ENCODE measurements around the gene ANAPC2.

ANAPC2 gene

DNA sequence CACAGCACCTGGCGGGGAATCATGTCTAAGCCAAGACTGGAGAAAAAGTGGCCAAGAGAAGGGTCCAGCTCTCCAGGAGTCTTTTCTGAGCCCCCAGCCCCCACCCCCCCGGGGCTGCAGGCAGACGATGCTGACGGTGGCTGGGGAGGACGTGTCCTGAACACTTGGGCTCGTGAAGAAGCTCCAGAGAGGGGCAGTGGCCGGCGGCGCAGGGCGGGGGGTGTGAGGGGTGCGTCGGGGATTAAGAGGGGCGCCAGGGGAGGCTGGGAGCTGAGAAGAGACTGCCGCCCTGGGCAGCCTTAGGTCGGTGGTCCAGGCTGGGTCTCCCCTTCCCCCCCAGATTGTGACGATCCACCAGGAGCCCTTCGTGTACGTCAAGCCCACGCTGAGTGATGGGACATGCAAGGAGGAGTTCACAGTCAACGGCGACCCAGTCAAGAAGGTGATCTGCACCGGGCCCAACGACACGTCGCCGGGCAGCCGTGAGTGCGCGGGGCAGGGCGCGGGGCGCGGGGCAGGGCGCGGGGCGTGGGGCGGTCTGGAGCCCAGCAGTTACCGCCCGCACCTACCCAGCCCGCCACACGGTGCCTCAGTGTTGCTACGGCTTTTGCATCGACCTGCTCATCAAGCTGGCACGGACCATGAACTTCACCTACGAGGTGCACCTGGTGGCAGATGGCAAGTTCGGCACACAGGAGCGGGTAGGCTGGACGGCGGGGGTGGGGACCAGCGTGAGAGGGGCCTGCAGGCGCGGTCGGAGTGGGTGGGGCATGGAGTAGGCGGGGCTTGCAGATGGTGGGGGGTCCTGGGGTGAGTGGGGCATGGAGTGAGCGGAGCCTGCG is 27.4 kb downstream of the ANAPC2 start:
- TF ChIP-seq, protein P1, sequence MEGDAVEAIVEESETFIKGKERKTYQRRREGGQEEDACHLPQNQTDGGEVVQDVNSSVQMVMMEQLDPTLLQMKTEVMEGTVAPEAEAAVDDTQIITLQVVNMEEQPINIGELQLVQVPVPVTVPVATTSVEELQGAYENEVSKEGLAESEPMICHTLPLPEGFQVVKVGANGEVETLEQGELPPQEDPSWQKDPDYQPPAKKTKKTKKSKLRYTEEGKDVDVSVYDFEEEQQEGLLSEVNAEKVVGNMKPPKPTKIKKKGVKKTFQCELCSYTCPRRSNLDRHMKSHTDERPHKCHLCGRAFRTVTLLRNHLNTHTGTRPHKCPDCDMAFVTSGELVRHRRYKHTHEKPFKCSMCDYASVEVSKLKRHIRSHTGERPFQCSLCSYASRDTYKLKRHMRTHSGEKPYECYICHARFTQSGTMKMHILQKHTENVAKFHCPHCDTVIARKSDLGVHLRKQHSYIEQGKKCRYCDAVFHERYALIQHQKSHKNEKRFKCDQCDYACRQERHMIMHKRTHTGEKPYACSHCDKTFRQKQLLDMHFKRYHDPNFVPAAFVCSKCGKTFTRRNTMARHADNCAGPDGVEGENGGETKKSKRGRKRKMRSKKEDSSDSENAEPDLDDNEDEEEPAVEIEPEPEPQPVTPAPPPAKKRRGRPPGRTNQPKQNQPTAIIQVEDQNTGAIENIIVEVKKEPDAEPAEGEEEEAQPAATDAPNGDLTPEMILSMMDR (IDR thresholded peaks at IDR 0.05; ENCODE audit: low read depth, low read length): no peak
- H3K4me3 ChIP-seq (replicated peaks in 1 of 2; ENCODE audit: low read depth in 2 of 2, low read length in 2 of 2): no peak overlapping the region
- no peak for DNase-seq (ENCODE audit: low read depth in 2 of 2)

DNA sequence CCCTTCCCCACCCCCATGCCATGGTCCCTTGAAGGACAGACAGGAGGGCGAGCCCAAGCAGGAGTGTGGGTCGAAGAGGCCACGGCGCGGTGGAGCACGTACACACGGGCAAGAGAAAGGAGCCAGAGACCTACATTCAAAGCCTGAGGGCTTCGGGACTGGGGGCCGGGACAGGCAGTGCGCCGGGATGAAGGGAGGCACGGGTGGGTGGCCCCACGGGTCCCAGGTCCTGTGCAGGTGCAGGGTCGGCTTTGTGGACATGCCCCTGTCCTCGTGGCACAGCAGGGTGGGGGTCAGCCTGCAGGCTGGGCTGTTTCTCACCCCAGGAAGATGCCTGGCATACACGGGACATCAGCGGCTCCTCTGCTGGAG is 28.3 kb downstream of the ANAPC2 start:
- TF ChIP-seq, protein P1 (IDR thresholded peaks at IDR 0.05; ENCODE audit: low read depth, low read length): no peak
- no peak for DNase-seq (ENCODE audit: low read depth in 2 of 2)
- no peak overlapping the region for H3K4me3 ChIP-seq (replicated peaks in 1 of 2; ENCODE audit: low read depth in 2 of 2, low read length in 2 of 2)

DNA sequence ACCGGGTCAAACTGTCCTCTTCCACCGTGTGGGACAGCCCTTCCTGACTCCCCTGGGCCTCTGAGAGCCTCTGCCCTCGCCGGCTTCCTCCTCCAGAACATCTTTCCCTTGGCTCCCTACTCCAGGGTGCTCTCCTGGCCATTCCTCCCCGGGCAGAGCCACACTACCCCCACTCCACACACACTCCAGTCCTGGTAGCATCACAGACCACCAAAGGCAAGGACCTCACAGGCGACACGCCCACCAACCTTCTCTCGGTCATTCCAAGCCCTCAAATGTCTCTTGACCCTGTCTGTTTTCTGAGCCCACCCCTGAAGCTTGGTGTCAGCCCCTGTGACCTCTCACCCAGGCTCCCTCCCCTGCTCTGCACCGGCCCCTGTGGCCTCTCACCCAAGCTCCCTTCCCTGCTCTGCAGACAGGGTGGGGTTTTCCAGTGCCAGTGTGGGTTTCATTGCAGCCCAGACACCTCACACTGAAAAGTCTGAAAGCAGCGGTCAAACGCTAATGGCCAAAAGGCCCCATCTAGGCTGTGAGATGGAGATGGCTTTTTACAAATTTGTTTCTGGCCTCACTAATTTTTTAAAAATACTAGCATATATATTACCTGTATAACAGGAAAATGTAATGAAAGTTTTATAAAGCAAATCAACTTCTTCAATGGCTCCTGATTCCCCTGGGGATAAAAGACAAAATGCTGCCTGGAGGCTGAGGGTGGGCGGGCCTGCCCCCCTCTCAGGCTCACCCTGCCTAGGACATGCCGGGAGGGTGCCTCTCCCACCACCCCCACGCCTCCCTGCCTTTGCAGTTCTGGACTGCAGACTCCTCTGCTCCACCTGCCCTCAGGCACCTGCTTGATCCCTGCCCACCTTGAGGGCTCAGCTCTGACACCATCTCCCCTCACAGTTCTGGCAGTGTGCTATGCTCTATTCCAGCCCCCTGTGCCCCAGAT is 29.0 kb downstream of the ANAPC2 start:
- H3K4me3 ChIP-seq (replicated peaks in 1 of 2; ENCODE audit: low read depth in 2 of 2, low read length in 2 of 2): no peak overlapping the region
- no peak for DNase-seq (ENCODE audit: low read depth in 2 of 2)
- TF ChIP-seq, protein P1 (IDR thresholded peaks at IDR 0.05; ENCODE audit: low read depth, low read length): no peak

DNA sequence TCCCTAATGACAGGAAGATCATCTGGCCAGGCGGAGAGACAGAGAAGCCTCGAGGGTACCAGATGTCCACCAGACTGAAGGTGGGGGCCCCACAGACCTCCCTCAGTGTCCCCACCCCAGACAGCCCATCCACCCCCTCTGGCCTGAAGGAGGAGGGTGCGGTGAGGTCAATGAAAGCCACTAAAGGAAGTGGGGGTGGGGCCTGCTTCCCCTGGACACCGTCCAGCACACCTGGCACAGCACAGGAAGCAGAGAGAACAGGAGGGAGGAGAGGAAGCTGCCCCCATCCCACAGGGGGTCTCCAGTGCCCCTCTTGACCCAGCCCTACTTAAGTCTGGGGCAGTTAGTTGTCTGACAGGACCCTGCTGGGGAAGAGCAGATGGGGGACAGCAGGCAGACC is 29.7 kb downstream of the ANAPC2 start:
- TF ChIP-seq, protein P1 (IDR thresholded peaks at IDR 0.05; ENCODE audit: low read depth, low read length): no peak
- H3K4me3 ChIP-seq (replicated peaks in 1 of 2; ENCODE audit: low read depth in 2 of 2, low read length in 2 of 2): no peak overlapping the region
- DNase-seq (ENCODE audit: low read depth in 2 of 2): no peak

DNA sequence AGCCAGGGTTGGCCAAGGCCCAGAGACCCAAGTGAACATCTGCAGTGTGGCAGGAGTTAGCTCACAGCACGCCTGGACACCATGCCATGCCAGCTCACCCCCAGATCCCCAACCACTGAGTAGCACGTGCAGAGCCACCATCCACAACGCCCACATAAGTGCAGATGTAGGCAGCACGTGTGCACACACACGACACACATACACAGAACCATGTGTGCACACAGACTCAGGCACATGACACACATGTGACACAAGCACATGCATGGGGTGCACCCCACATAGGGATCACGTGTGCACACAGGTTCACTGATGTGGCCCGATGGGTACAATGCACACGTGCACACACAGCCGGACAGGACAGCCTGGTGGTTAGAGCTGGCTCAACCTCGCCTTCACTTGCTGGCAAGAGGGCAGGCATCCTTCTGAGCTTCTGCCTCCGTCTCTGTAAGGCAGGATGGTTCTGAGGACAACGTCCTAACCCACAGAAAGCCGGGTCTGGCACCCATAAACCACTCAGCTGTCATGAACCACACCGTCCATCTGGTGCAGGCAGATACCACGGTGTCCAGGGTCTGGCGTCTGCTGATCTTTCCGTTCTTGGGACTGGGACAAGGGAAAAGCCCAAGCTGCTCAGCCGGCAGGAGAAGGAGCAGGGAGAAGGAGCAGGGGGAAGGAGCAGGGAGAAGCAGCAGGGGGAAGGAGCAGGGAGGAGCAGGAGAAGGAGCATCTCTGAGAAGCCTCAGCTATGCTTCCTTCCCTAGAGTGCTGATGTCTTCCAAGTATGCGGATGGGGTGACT is 30.5 kb downstream of the ANAPC2 start:
- DNase-seq (ENCODE audit: low read depth in 2 of 2): no peak
- TF ChIP-seq, protein P1 (IDR thresholded peaks at IDR 0.05; ENCODE audit: low read depth, low read length): no peak
- H3K4me3 ChIP-seq (replicated peaks in 1 of 2; ENCODE audit: low read depth in 2 of 2, low read length in 2 of 2): no peak overlapping the region

Measured in cardiac fibroblast (primary cell).